A673 (cell line): Measurements from ENCODE around the gene OR8K5. TPM values are rescaled to one million over a fixed set of nuclear protein-coding genes. Genes with fewer than 3 reads are reported as not detected.

Experiments used
- BruUV-seq: library from RNA; stranded (reverse); fragments of 400-500 nt; replicated peaks from 2 replicates; lab custom pipeline; 2021; lab: Mats Ljungman, UMichigan
- CTCF ChIA-PET: fragments of 300-600 bp; sonication (Branson Sonifier 250); formaldehyde crosslinking; loops from one replicate; lab custom pipeline; 2022; ENCODE audit warnings: antibody characterized with exemption; lab: Charles Lee
- POLR2A ChIA-PET: fragments of 300-600 bp; sonication (Branson Sonifier 250); formaldehyde crosslinking; loops from one replicate; lab custom pipeline; 2022; ENCODE audit warnings: antibody characterized with exemption; ENCODE audit not compliant: low non-redundant PET; lab: Charles Lee
- DNase-seq: peaks from one replicate; pipeline ENCODE4 v3.0.0-alpha.2; 2015; ENCODE audit warnings: low spot score
- H3K27ac ChIP-seq: fragments of 200-600 bp; sonication (generic); 2 replicates; pipeline ENCODE4 v1.5.1; 2016; ENCODE audit warnings: mixed run types, low read depth, mild to moderate bottlenecking, mixed read lengths, antibody characterized with exemption, low read length; ENCODE audit not compliant: poor library complexity, severe bottlenecking
- H3K27me3 ChIP-seq: fragments of 200-600 bp; sonication (generic); replicated peaks from 2 replicates; pipeline ENCODE4 v1.6.1; 2017; ENCODE audit warnings: mixed run types, low read depth, mild to moderate bottlenecking, mixed read lengths, antibody characterized with exemption, low read length; ENCODE audit not compliant: insufficient read depth, poor library complexity
- H3K36me3 ChIP-seq: fragments of 200-600 bp; sonication (generic); 2 replicates; pipeline ENCODE4 v1.6.1; 2016; ENCODE audit warnings: mixed run types, mild to moderate bottlenecking, mixed read lengths, antibody characterized with exemption, low read length; ENCODE audit not compliant: insufficient read depth, poor library complexity, severe bottlenecking
- H3K4me1 ChIP-seq: fragments of 200-600 bp; sonication (generic); 2 replicates; pipeline ENCODE4 v1.6.1; 2017; ENCODE audit warnings: mixed run types, mild to moderate bottlenecking, mixed read lengths, antibody characterized with exemption, low read length; ENCODE audit not compliant: insufficient read depth, poor library complexity, severe bottlenecking
- H3K4me3 ChIP-seq: fragments of 200-600 bp; sonication (generic); 2 replicates; pipeline ENCODE4 v1.5.1; 2016; ENCODE audit warnings: low read depth, mixed run types, mild to moderate bottlenecking, mixed read lengths, low read length; ENCODE audit not compliant: poor library complexity, severe bottlenecking
- H3K9me3 ChIP-seq: fragments of 200-600 bp; sonication (generic); 2 replicates; pipeline ENCODE4 v1.6.1; 2016; ENCODE audit warnings: mixed run types, low read depth, mild to moderate bottlenecking, mixed read lengths, antibody characterized with exemption, low read length; ENCODE audit not compliant: poor library complexity, severe bottlenecking
- CTCF ChIP-seq: fragments of 300-800, 200-600 bp; sonication (generic); conservative IDR thresholded peaks from 2 replicates; pipeline ENCODE4 v1.5.1; 2017; ENCODE audit warnings: low read depth, mild to moderate bottlenecking, antibody characterized with exemption, low read length, moderate library complexity, mixed read lengths
- EZH2 ChIP-seq: fragments of 200-600 bp; sonication (generic); IDR thresholded peaks from 2 replicates; pipeline ENCODE4 v1.6.1; 2017; ENCODE audit warnings: borderline replicate concordance, low read depth, mild to moderate bottlenecking, mixed read lengths, antibody characterized with exemption, low read length; ENCODE audit not compliant: poor library complexity, severe bottlenecking
- intact Hi-C: fragments of 100-400 bp; cut with micrococcal nuclease; formaldehyde crosslinking; loops from one replicate; pipeline ENCODE4 v1.10.0; 2022; ENCODE audit not compliant: unreplicated experiment
- total RNA-seq: library from RNA; stranded (reverse); gene quantifications from 2 replicates; pipeline ENCODE4 v1.2.3, GENCODE V29; 2021

The OR8K5 gene
- total RNA-seq, 1 experiment from 2014 or later = not detected

- CTCF ChIA-PET = no interaction called here
- TF ChIP-seq EZH2 = no peak
- TF ChIP-seq CTCF = no peak
These were observed 36.6 kb upstream of the OR8K5 start for GRCh38 chr11:56196705-56197104.

GRCh38 chr11:56188602-56189001 is 28.5 kb upstream of the OR8K5 start:
- intact Hi-C loops = no loop called here
- BruUV-seq = no TSS peak
- H3K4me3 ChIP-seq = no peak overlapping the region
- H3K36me3 ChIP-seq = no peaks in the 10 kb centered on the region
- H3K4me1 ChIP-seq = no peaks in the 10 kb centered on the region
- H3K27ac ChIP-seq = no peak overlapping the region
- CTCF ChIA-PET = no interaction called here
- TF ChIP-seq CTCF (no peak), EZH2 (no peak)
- H3K27me3 ChIP-seq = no peaks in the 10 kb centered on the region
- POLR2A ChIA-PET = no interaction called here
- peaks cover 15% of the 10 kb centered on the region for H3K9me3 ChIP-seq
- no peak for DNase-seq

More at GRCh38 chr11:56196705-56197104, 36.6 kb upstream of the OR8K5 start:
- Histone ChIP-seq H3K4me1 (no peaks in the 10 kb centered on the region), H3K4me3 (no peak overlapping the region), H3K27ac (no peak overlapping the region), H3K27me3 (no peaks in the 10 kb centered on the region), H3K9me3 (peaks cover 19% of the 10 kb centered on the region), H3K36me3 (no peaks in the 10 kb centered on the region)
- POLR2A ChIA-PET = no interaction called here
- BruUV-seq = no TSS peak
- no peak for DNase-seq
- intact Hi-C loops = no loop called here

DNA sequence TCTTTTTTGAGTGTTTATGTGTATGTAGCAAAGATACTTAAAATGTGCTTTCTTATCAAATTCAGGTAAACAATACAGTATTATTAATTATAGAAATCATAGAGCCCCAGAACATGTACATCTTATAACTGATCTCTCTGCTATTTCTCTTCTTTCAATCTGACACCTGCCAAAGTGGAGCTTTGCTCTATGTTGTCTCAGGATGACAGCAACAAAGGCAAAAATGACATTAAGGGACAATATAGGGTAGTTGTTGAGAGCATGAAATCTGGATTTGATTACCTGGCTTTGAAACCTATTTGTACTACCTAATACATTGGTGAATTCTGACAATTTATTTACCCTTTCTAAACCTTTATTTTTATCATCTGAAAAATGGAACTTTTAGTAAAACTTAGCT is 23.3 kb upstream of the OR8K5 start:
- ChIA-PET POLR2A (no interaction called here), CTCF (no interaction called here)
- DNase-seq = no peak
- no peaks in the 10 kb centered on the region for H3K4me1 ChIP-seq
- no peaks in the 10 kb centered on the region for H3K36me3 ChIP-seq
- no peaks in the 10 kb centered on the region for H3K27me3 ChIP-seq
- BruUV-seq = no TSS peak
- H3K9me3 ChIP-seq = peaks cover 18% of the 10 kb centered on the region
- H3K27ac ChIP-seq = no peak overlapping the region
- no peak overlapping the region for H3K4me3 ChIP-seq
- intact Hi-C loops = no loop called here
- TF ChIP-seq EZH2 (no peak), CTCF (no peak)
